Smooth muscle cell (in vitro differentiated cells): Measurements from ENCODE around the gene SLFN5. TPM values are rescaled to one million over a fixed set of nuclear protein-coding genes. Genes with fewer than 3 reads are reported as not detected.
"Not testable (repeated sequence)": the region's sequence is repeated elsewhere in the genome, so short reads cannot be mapped to it uniquely, and the experiment has no call there.

Experiments used
- DNase-seq: peaks from one replicate; lab custom pipeline; 2025; ENCODE audit not compliant: unreplicated experiment; lab: John Stamatoyannopoulos, UW
- H2AFZ ChIP-seq: fragments of 200-600 bp; sonication (generic); 2 replicates; pipeline ENCODE4 v1.6.0; 2016; ENCODE audit warnings: antibody characterized with exemption, low read depth, mild to moderate bottlenecking
- H3F3A ChIP-seq: fragments of 200-600 bp; sonication (generic); 2 replicates; pipeline ENCODE4 v1.6.0; 2017; ENCODE audit warnings: antibody characterized with exemption, low read depth
- H3K27ac ChIP-seq: fragments of 200-600 bp; sonication (generic); 2 replicates; pipeline ENCODE4 v1.5.1; 2016; ENCODE audit warnings: low read depth, mild to moderate bottlenecking
- H3K27me3 ChIP-seq: fragments of 200-600 bp; sonication (generic); 2 replicates; pipeline ENCODE4 v1.6.1; 2016; ENCODE audit warnings: low read depth, mild to moderate bottlenecking
- H3K36me3 ChIP-seq: fragments of 200-600 bp; sonication (generic); 2 replicates; pipeline ENCODE4 v1.5.1; 2016; ENCODE audit warnings: low read depth
- H3K4me1 ChIP-seq: fragments of 200-600 bp; sonication (generic); 2 replicates; pipeline ENCODE4 v1.5.1; 2016; ENCODE audit warnings: low read depth
- H3K4me2 ChIP-seq: fragments of 200-600 bp; sonication (generic); 2 replicates; pipeline ENCODE4 v1.6.0; 2016; ENCODE audit warnings: mild to moderate bottlenecking
- H3K4me3 ChIP-seq: fragments of 200-600 bp; sonication (generic); 2 replicates; pipeline ENCODE4 v1.5.1; 2016; ENCODE audit warnings: mild to moderate bottlenecking
- H3K79me2 ChIP-seq: fragments of 200-600 bp; sonication (generic); 2 replicates; pipeline ENCODE4 v1.6.0; 2016; ENCODE audit warnings: low read depth, mild to moderate bottlenecking
- H3K9ac ChIP-seq: fragments of 200-600 bp; sonication (generic); 2 replicates; pipeline ENCODE4 v1.6.0; 2016; ENCODE audit warnings: low read depth
- H3K9me3 ChIP-seq: fragments of 200-600 bp; sonication (generic); replicated peaks from 2 replicates; pipeline ENCODE4 v1.5.1; 2016; ENCODE audit warnings: low read depth
- H4K20me1 ChIP-seq: fragments of 200-600 bp; sonication (generic); 2 replicates; pipeline ENCODE4 v1.6.0; 2016; ENCODE audit warnings: low read depth
- CTCF ChIP-seq: fragments of 200-600 bp; sonication (generic); IDR thresholded peaks from 2 replicates; pipeline ENCODE4 v1.5.1; 2017; ENCODE audit warnings: borderline replicate concordance, mild to moderate bottlenecking, antibody characterized with exemption; ENCODE audit not compliant: insufficient read depth, poor library complexity, severe bottlenecking
- WGBS: methylation state at CpG from one replicate; pipeline ENCODE4 v1.1.7; 2016; ENCODE audit warnings: low lambda C conversion rate; 5-methylcytosine and 5-hydroxymethylcytosine counted together
- polyA plus RNA-seq: library from polyadenylated mRNA; unstranded; fragments of >200 nt; fragmentation: Nextera tagmentation; extraction: Ambion mirVana; gene quantifications from 2 replicates; pipeline ENCODE4 v1.2.1, GENCODE V29; 2016
- total RNA-seq: library from RNA; depleted of rRNA; stranded (reverse); fragments of >200 nt; gene quantifications from 2 replicates; pipeline ENCODE4 v1.2.3, GENCODE V29; 2014

Gene SLFN5
- total and polyA plus RNA-seq, 2 experiments from 2014 or later: 8.8 to 16.0 TPM

DNA sequence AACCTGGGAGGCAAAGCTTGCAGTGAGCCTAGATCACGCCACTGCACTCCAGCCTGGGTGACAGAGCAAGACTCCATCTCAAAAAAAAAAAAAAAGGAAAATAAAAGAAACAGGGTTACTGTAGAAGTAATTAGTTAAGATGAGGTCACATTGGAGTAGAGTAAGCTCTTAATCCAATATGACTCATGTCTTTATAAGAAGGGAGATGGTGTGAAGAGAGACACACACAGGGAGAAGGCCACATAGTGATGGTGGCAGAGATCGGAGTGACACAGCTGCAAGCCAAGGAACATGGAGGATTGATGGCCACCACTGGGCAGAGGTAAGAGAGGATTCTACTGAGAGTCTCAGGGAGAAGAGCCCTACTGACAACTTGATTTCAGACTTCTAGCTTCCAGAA is 15.3 kb upstream of the SLFN5 start:
- Histone ChIP-seq H3K9me3 (no peaks in the 10 kb centered on the region), H3K27me3 (peaks cover 5% of the 10 kb centered on the region), H3F3A (no peaks in the 10 kb centered on the region), H3K36me3 (no peaks in the 10 kb centered on the region), H3K9ac (no peak overlapping the region), H3K4me1 (no peaks in the 10 kb centered on the region), H4K20me1 (no peaks in the 10 kb centered on the region), H3K4me3 (no peak overlapping the region), H3K27ac (no peak overlapping the region), H2AFZ (no peak overlapping the region), H3K4me2 (no peak overlapping the region), H3K79me2 (no peaks in the 10 kb centered on the region)
- no peak for DNase-seq
- TF ChIP-seq CTCF: no peak
- 85% methylated on average over 2 of the region's 2 CpGs for WGBS

DNA sequence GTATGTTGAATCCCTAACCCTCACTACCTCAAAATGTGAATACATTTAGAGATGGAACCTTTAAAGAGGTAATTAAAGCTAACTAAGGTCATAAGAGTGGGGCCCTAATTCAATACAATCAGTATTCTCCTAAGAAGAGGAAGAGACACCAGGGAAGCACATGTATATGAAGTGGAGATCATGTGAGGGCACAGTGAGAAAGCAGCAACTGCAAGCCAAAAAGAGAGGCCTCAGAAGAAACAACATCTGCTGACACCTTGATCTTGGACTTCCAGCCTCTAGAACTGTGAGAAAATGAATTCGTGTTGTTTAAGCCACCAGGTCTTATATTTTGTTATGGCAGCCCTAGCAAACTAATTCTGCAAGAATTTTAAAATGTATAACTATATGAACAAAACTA is 13.2 kb upstream of the SLFN5 start:
- Histone ChIP-seq H3K4me1 (no peaks in the 10 kb centered on the region), H3K27ac (no peak overlapping the region), H3K27me3 (peaks cover 5% of the 10 kb centered on the region), H3K9me3 (no peaks in the 10 kb centered on the region), H4K20me1 (no peaks in the 10 kb centered on the region), H3F3A (no peaks in the 10 kb centered on the region), H3K4me2 (no peak overlapping the region), H3K36me3 (no peaks in the 10 kb centered on the region), H3K79me2 (no peaks in the 10 kb centered on the region), H2AFZ (no peak overlapping the region), H3K4me3 (no peak overlapping the region), H3K9ac (no peak overlapping the region)
- TF ChIP-seq CTCF: no peak
- 80% methylated on average over 1 of the region's 1 CpG for WGBS
- DNase-seq: no peak

DNA sequence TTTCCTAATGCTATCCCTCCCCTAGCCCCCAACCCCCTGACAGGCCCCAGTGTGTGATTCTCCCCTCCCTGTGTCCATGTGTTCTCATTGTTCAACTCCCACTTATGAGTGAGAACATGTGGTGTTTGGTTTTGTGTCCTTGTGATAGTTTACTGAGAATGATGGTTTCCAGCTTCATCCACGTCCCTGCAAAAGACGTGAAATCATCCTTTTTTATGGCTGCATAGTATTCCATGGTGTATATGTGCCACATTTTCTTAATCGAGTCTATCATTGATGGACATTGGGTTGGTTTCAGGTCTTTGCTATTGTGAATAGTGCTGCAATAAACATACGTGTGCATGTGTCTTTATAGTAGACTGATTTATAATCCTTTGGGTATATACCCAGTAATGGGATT is 8.6 kb upstream of the SLFN5 start:
- not testable (repeated sequence) for H3K9me3 ChIP-seq, H4K20me1 ChIP-seq, H3K4me3 ChIP-seq, H3F3A ChIP-seq, H3K9ac ChIP-seq, H3K36me3 ChIP-seq, H3K27ac ChIP-seq, H3K4me1 ChIP-seq, H3K27me3 ChIP-seq, H3K79me2 ChIP-seq, DNase-seq, H3K4me2 ChIP-seq, H2AFZ ChIP-seq
- 83% methylated on average over 4 of the region's 4 CpGs for WGBS

- no peaks in the 10 kb centered on the region for H3K4me1 ChIP-seq
- H3K4me2 ChIP-seq: no peak overlapping the region
- no peak for DNase-seq
- H3K9me3 ChIP-seq: no peaks in the 10 kb centered on the region
- H4K20me1 ChIP-seq: no peaks in the 10 kb centered on the region
- no peak overlapping the region for H3K4me3 ChIP-seq
- H3K27ac ChIP-seq: no peak overlapping the region
- no peaks in the 10 kb centered on the region for H3K79me2 ChIP-seq
- H3K9ac ChIP-seq: no peak overlapping the region
- no peaks in the 10 kb centered on the region for H3K36me3 ChIP-seq
- no peaks in the 10 kb centered on the region for H3F3A ChIP-seq
- H2AFZ ChIP-seq: no peak overlapping the region
- peaks cover 5% of the 10 kb centered on the region for H3K27me3 ChIP-seq
- TF ChIP-seq CTCF: no peak
- WGBS: 93% methylated on average over 3 of the region's 3 CpGs
These were observed 7.6 kb upstream of the SLFN5 start for GRCh38 chr17:35235289-35235688.
